CD8-positive, alpha-beta memory T cell (primary cell): ENCODE data around the gene RRAD. TPM values are rescaled to one million over a fixed set of nuclear protein-coding genes. Genes with fewer than 3 reads are reported as not detected.

Source experiments
- CTCF ChIA-PET: fragments of 350-600 bp; sonication (Branson Sonifier 250); formaldehyde crosslinking; loops from one replicate; lab custom pipeline; 2021; ENCODE audit warnings: antibody characterized with exemption; lab: Charles Lee
- POLR2A ChIA-PET: fragments of 350-600 bp; sonication (Branson Sonifier 250); formaldehyde crosslinking; loops from one replicate; lab custom pipeline; 2021; ENCODE audit warnings: antibody characterized with exemption; lab: Charles Lee
- DNase-seq, 5 donors: peaks; one replicate each; pipeline versions ENCODE4 v3.0.0 to v3.0.0-alpha.2; 2020 to 2022; ENCODE audit warnings: mixed read lengths in 1 of 5
- H3K27ac ChIP-seq: one replicate; pipeline ENCODE4 v1.7.0; 2013; ENCODE audit warnings: low read depth, mild to moderate bottlenecking, low read length, moderate library complexity
- H3K27me3 ChIP-seq: 2 replicates; pipeline ENCODE4 v1.7.0; 2013; ENCODE audit warnings: low read length, mild to moderate bottlenecking; ENCODE audit not compliant: insufficient read depth, poor library complexity, severe bottlenecking
- H3K36me3 ChIP-seq: 2 replicates; pipeline ENCODE4 v1.7.0; 2013; ENCODE audit warnings: mild to moderate bottlenecking, low read length, moderate library complexity; ENCODE audit not compliant: insufficient read depth
- H3K4me1 ChIP-seq: 2 replicates; pipeline ENCODE4 v1.7.0; 2013; ENCODE audit warnings: mild to moderate bottlenecking, low read length, moderate library complexity; ENCODE audit not compliant: insufficient read depth
- H3K4me3 ChIP-seq: 2 replicates; pipeline ENCODE4 v1.7.0; 2013; ENCODE audit warnings: mild to moderate bottlenecking, low read length
- H3K9me3 ChIP-seq: 2 replicates; pipeline ENCODE4 v1.7.0; 2013; ENCODE audit warnings: mild to moderate bottlenecking, low read length
- H3K27ac Mint-ChIP-seq, 8 donors: one replicate each; pipeline ENCODE4 v1.8.0; 2020 to 2021; ENCODE audit warnings: mixed read lengths in 8 of 8, mild to moderate bottlenecking in 6 of 8, inconsistent platforms in 3 of 8, moderate library complexity in 3 of 8
- H3K27me3 Mint-ChIP-seq, 2 donors: one replicate each; pipeline ENCODE4 v1.8.0; 2020 to 2021; ENCODE audit warnings: mixed read lengths in 2 of 2, mild to moderate bottlenecking in 1 of 2, moderate library complexity in 1 of 2
- H3K36me3 Mint-ChIP-seq, 3 donors: one replicate each; pipeline ENCODE4 v1.8.0; 2020 to 2021; ENCODE audit warnings: mixed read lengths in 3 of 3, inconsistent platforms in 1 of 3, mild to moderate bottlenecking in 1 of 3
- H3K4me1 Mint-ChIP-seq, 3 donors: one replicate each; pipeline ENCODE4 v1.8.0; 2020 to 2021; ENCODE audit warnings: mixed read lengths in 3 of 3, inconsistent platforms in 1 of 3, mild to moderate bottlenecking in 1 of 3
- H3K4me3 Mint-ChIP-seq, 7 donors: one replicate each; pipeline ENCODE4 v1.8.0; 2020 to 2021; ENCODE audit warnings: mixed read lengths in 7 of 7, mild to moderate bottlenecking in 6 of 7, moderate library complexity in 4 of 7, inconsistent platforms in 2 of 7
- H3K9me3 Mint-ChIP-seq, 5 donors: one replicate each; pipeline ENCODE4 v1.8.0; 2020 to 2022; ENCODE audit warnings: mixed read lengths in 5 of 5, mild to moderate bottlenecking in 3 of 5, moderate library complexity in 2 of 5, inconsistent platforms in 1 of 5
- polyA plus RNA-seq: library from polyadenylated mRNA; unstranded; fragments of 300-500 nt; fragmentation: Illumina TruSeq; gene quantifications from one replicate; pipeline ENCODE4 v1.2.3, GENCODE V29; 2021
- total RNA-seq, 2 experiments: library from RNA; stranded (reverse); gene quantifications; one replicate each; pipeline ENCODE4 v1.2.3, GENCODE V29; 2021

RRAD gene
- total and polyA plus RNA-seq, 3 experiments from 2014 or later, result 0.60 to 0.88 TPM; not detected in 1

GRCh38 chr16:66872559-66872942, 52.8 kb downstream of the RRAD start:
- H3K4me3 ChIP-seq, result peak overlapping the region; percentile 69
- peaks cover 17% of the 10 kb centered on the region for H3K4me1 ChIP-seq
- H3K27me3 ChIP-seq, result no peaks in the 10 kb centered on the region
- H3K36me3 ChIP-seq, result no peaks in the 10 kb centered on the region
- DNase-seq, result no peak
- ChIA-PET POLR2A (interaction anchor here (0.7 to 1.1 kb wide), 4 partner anchors 10 to 356 kb away, joined by 3 to 9 read pairs (median 4); partner anchors contain the start of gene NAE1), CTCF (interaction anchor here (0.6 to 3.6 kb wide), 18 partner anchors 9 to 465 kb away, joined by 3 to 42 read pairs (median 5); partner anchors contain the start of gene NAE1)
- Mint-ChIP-seq H3K27ac (peak overlapping the region; percentile 30 to 99 (median 86)), H3K27me3 (peaks cover 0 to 4% of the 10 kb centered on the region in 2 donors), H3K9me3 (no peaks in the 10 kb centered on the region), H3K36me3 (no peaks in the 10 kb centered on the region), H3K4me1 (peaks cover 27 to 29% (median 28%) of the 10 kb centered on the region in 3 donors), H3K4me3 (peak overlapping the region; percentile 73 to 93 (median 83))
- peak overlapping the region; percentile 35 for H3K27ac ChIP-seq
- no peaks in the 10 kb centered on the region for H3K9me3 ChIP-seq

- no peak for DNase-seq
- no peaks in the 10 kb centered on the region for H3K27me3 ChIP-seq
- ChIA-PET CTCF (interaction anchor here (1.4 to 3.6 kb wide), 5 partner anchors 14 to 221 kb away, joined by 4 to 42 read pairs (median 5); partner anchors contain the start of gene NAE1), POLR2A (interaction anchor here (0.5 kb wide), 1 partner anchor 265 kb away, joined by 3 read pairs; no protein-coding TSS in a partner anchor)
- Mint-ChIP-seq H3K9me3 (no peaks in the 10 kb centered on the region), H3K27ac (peak overlapping the region in 2 of 8 donors; percentile 43 to 79), H3K36me3 (no peaks in the 10 kb centered on the region), H3K4me1 (peaks cover 28 to 29% (median 28%) of the 10 kb centered on the region in 3 donors), H3K27me3 (peaks cover 0 to 4% of the 10 kb centered on the region in 2 donors), H3K4me3 (peak overlapping the region in 4 of 7 donors; percentile 8 to 65 (median 34))
- no peaks in the 10 kb centered on the region for H3K36me3 ChIP-seq
- H3K27ac ChIP-seq, result no peak overlapping the region
- H3K4me1 ChIP-seq, result peaks cover 17% of the 10 kb centered on the region
- no peaks in the 10 kb centered on the region for H3K9me3 ChIP-seq
- H3K4me3 ChIP-seq, result no peak overlapping the region
Observed at GRCh38 chr16:66871840-66872239, 53.5 kb downstream of the RRAD start.

Other genes starting within 250 kb of the RRAD start
- gene CMTM4, start 228.8 kb downstream of the RRAD start, total RNA-seq, result 1 to 10 TPM; 4.1 to 4.4 TPM
- gene CMTM4, start 228.8 kb downstream of the RRAD start, polyA plus RNA-seq, result 0.20 TPM
- gene DYNC1LI2, start 173.9 kb downstream of the RRAD start, total RNA-seq, result 10 to 100 TPM; 50.5 to 53.8 TPM
- gene DYNC1LI2, start 173.9 kb downstream of the RRAD start, polyA plus RNA-seq, result 35.0 TPM
- under 1 TPM in 1 of 2 experiments, not detected in 1; 0.20 TPM for gene TERB1, start 124.0 kb downstream of the RRAD start, total RNA-seq
- not detected for gene TERB1, start 124.0 kb downstream of the RRAD start, polyA plus RNA-seq
- gene NAE1, start 94.6 kb downstream of the RRAD start, total RNA-seq, result 100 to 1,000 TPM; 105 to 110 TPM
- gene NAE1, start 94.6 kb downstream of the RRAD start, polyA plus RNA-seq, result 76.6 TPM
- not detected for gene CA7, start 81.1 kb downstream of the RRAD start, total RNA-seq
- not detected for gene CA7, start 81.1 kb downstream of the RRAD start, polyA plus RNA-seq
- 10 to 100 TPM; 20.0 to 25.4 TPM for gene PDP2, start 45.0 kb downstream of the RRAD start, total RNA-seq
- 4.5 TPM for gene PDP2, start 45.0 kb downstream of the RRAD start, polyA plus RNA-seq
- gene CDH16, start 6.7 kb downstream of the RRAD start, total RNA-seq, result not detected
- gene CDH16, start 6.7 kb downstream of the RRAD start, polyA plus RNA-seq, result not detected
- 100 to 1,000 TPM; 164 to 176 TPM for gene CIAO2B, start 8.9 kb upstream of the RRAD start, total RNA-seq
- gene CIAO2B, start 8.9 kb upstream of the RRAD start, polyA plus RNA-seq, result 132 TPM
- gene CES2, start 10.0 kb upstream of the RRAD start, total RNA-seq, result 10 to 100 TPM; 23.5 to 23.8 TPM
- 26.6 TPM for gene CES2, start 10.0 kb upstream of the RRAD start, polyA plus RNA-seq
- gene CES3, start 35.7 kb upstream of the RRAD start, total RNA-seq, result under 1 TPM; 0.16 to 0.24 TPM
- gene CES3, start 35.7 kb upstream of the RRAD start, polyA plus RNA-seq, result not detected
- 1 to 10 TPM; 4.2 to 5.1 TPM for gene CES4A, start 63.1 kb upstream of the RRAD start, total RNA-seq
- 1.7 TPM for gene CES4A, start 63.1 kb upstream of the RRAD start, polyA plus RNA-seq
- 100 to 1,000 TPM; 132 to 141 TPM for gene CBFB, start 103.6 kb upstream of the RRAD start, total RNA-seq
- gene CBFB, start 103.6 kb upstream of the RRAD start, polyA plus RNA-seq, result 100 TPM
- 10 to 100 TPM; 20.2 to 21.2 TPM for gene PHAF1, start 184.4 kb upstream of the RRAD start, total RNA-seq
- 14.7 TPM for gene PHAF1, start 184.4 kb upstream of the RRAD start, polyA plus RNA-seq
- gene B3GNT9, start 225.5 kb upstream of the RRAD start, total RNA-seq, result 1 to 10 TPM; 2.4 to 2.7 TPM
- gene B3GNT9, start 225.5 kb upstream of the RRAD start, polyA plus RNA-seq, result 5.0 TPM
- 10 to 100 TPM; 23.8 to 28.7 TPM for gene TRADD, start 234.4 kb upstream of the RRAD start, total RNA-seq
- gene TRADD, start 234.4 kb upstream of the RRAD start, polyA plus RNA-seq, result 141 TPM
- 10 to 100 TPM; 10.5 to 14.3 TPM for gene FBXL8, start 234.4 kb upstream of the RRAD start, total RNA-seq
- 11.6 TPM for gene FBXL8, start 234.4 kb upstream of the RRAD start, polyA plus RNA-seq
- gene HSF4, start 239.2 kb upstream of the RRAD start, total RNA-seq, result 10 to 100 TPM; 11.6 to 13.3 TPM
- not detected for gene HSF4, start 239.2 kb upstream of the RRAD start, polyA plus RNA-seq
- gene NOL3, start 245.0 kb upstream of the RRAD start, total RNA-seq, result 1 to 10 TPM; 2.1 to 2.3 TPM
- 0.91 TPM for gene NOL3, start 245.0 kb upstream of the RRAD start, polyA plus RNA-seq